HG02970 (cell line): ENCODE data around the gene TNS1.

Experiments used
- ATAC-seq: cut with Tn5 transposase; IDR thresholded peaks from one replicate; pipeline ENCODE4 v1.9.1; 2021; ENCODE audit warnings: mild to moderate bottlenecking, moderate library complexity, moderate number of reproducible peaks; ENCODE audit not compliant: unreplicated experiment, low FRiP score

The TNS1 gene

DNA sequence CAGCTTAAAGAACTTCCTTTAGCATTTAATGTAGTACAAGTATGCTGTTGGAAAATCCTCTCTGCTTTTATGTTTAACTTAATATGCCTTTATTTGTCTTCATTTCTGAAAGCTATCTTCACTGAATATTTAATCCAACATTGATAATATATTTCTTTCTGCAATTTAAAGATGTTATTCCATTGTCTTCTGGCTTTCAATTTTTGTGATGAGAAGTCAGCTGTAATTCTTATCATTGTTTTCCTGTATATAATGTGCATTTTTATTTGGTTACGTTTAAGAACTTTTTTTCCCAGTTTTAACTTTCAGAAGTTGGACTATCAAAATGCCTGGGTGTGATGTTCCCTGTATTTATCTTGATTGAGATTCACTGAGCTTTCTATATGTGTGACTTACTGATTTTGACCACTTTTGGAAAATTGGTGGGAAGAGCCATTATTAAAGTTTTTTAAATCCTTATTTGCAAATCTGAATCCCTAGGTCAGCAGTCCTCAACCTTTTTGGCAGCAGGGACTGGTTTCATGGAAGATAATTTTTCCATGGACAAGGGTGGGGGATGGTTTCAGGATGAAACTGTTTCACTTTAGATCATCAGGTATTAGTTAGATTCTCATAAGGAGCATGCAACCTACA lies 241.0 kb downstream of the TNS1 start:
- no peak for ATAC-seq

DNA sequence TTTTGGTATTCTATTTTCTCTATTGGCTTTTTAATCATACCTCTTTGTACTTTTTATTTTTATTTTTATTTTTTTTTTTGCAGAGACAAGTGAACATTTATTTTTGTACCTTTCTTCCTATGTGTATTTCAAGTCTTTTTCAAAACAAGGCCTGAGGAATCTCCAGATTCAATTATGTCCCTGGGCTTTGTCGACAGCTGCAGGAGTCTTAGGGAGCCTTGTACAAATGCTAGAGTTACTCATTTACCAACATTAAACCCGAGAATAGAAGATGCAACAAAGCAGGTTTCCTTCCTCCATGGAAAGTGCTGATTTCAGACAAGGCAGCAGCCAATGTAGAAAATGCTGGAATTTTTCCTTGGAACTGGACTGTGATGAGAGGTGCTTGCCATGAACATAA lies 242.8 kb downstream of the TNS1 start:
- no peak for ATAC-seq

DNA sequence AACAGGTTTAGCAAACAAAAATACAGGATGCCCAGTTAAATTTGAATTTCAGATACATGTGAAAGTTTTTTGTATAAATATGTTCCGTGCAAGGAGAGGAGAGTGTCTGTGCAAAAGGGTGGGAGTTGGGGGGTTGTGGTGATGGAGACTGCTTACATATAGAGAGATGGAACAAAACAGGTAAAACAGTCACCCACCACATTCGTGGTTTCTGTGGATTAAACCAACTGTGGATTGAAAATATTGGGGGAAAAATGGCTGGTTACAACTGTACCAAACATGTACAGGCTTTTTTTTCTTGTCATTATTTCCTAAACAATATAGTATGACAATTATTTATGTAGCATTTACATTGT lies 245.7 kb downstream of the TNS1 start:
- no peak for ATAC-seq

DNA sequence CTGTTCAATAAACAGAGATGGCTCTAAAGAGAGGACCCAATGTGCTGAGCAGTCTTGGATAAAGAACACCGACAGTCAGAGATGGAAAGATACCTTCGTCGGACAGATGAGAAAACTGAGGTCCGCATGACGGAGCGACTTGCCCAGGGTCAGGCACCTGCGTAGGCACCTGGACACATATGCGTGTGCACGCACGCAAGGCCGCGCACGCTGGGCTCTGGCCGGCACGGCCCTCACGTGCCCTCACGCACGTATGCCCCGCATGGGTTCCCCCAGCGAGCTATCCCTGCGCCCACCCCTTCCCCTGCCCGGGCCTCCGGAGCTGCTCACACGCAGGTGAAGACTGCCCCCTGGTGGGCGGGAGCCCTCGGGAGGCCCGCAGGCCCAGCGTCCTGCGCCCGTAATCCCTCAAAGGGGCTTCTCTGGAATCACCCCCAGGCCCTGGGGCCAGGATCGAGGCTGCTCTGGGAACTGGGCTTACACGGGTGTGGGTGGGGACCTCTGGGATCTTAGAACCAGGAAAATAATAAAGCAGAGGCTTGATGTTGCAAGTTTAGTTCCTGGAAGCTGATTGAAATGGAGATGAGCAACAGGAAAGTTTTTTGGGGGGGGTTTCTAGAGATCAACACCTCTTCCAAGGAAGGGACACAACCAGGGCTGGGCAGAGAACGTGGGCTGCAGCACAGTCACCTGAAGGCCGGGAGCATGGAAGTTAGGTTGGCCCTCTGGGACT lies 246.3 kb downstream of the TNS1 start:
- ATAC-seq = no peak

DNA sequence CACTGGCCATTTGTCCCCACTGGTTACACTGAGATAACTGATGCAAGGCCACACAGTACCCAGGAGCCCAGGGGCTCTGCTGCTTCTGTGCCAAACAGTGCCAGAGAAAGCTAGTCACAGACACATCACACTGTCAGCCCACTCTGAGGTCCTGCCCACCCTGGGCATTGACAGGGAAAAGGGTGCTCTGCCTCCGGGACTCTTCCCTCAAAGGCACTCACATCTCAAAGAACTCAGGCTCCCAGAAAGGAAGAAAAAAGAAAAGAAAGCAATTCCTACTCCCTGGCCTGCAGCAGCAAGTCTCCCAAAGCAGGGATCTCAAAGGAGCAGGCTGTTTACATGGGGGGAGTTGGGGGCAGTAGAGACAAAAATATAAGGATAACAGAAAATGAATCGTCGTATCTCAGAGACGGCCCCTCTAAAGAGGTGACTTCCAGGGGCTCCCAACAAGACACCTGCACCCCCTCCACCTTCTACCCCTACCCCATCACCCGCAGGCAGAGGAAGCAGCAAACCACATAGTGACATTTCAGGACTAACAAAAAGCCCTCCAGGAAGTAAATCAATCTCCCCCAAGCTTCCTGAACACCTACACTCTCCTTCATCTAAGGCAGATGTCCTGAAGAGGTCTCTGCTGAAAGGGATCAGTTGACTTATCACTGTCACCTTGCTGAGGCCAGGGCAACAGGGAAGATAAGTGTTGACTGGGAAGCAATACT lies 247.6 kb downstream of the TNS1 start:
- ATAC-seq = no peak

DNA sequence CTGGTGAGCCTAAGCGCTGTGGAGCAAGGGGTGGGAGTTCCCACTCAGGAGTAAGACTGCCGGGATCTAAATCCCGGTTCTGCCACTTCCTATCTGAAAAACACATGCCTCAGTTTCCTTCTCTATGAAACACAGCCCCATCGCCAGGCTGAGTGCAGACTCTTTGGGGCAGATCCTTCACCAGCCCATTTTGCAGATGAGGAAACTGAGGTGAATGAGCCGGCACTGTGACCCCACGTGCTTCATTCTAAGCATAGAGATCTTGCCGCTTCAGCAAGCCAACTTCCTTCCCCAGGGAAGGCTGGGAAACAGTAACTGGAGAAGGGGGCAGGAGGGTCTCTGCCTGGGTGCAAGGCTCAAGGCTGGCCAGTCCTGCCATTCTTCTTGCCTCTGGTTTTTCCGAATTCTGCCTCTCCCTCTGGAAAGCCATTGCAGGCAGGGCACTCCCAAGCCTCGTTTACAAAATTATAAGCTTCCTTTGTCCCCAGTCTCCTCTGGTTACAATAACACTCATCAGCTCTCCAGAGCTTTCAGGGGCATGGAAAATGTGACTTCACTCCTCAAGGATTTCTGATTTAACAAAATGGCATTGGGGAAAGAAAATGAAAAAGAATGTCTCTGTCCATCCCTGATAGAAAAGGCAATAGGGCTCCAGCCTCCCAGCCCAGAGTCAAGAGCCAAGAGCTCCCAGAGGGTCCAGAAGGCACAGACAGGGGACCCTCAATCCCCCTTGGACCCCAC lies 249.2 kb downstream of the TNS1 start:
- no peak for ATAC-seq

DNA sequence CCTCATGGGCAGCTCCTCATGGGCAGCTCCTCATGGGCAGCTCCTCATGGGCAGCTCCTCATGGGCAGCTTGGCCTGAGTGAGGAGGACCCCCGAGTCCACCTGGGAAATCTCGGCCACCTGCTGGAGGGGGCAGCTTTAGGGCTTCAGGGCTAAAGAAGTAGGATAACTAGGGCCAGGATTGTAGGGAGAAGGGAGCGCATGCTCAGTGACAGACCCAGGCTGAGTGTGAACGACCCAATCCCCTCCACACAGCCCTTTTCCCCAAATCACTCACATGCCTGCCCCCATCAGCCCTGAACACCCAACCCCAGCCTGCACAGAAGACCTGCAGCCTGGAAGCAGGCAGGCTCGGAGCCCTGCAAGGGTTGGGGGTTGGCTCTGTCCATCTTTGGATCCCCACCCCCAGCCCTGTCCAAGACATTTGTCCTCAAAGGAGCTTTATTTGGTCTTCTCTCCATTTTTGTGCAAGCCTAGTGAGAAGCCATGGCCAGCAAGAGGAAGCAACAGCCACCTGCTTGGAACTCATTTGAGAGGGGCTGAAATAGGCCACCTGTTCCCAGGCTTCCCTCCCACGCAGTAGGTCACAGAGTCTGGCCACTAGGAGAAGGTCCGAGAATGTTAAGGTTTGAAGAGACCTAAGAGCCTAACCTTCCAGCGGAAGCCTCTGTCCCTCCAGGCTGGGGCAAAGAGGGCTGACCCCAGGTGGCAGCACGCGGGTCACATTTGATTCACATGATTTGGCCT lies 249.9 kb downstream of the TNS1 start:
- no peak for ATAC-seq

DNA sequence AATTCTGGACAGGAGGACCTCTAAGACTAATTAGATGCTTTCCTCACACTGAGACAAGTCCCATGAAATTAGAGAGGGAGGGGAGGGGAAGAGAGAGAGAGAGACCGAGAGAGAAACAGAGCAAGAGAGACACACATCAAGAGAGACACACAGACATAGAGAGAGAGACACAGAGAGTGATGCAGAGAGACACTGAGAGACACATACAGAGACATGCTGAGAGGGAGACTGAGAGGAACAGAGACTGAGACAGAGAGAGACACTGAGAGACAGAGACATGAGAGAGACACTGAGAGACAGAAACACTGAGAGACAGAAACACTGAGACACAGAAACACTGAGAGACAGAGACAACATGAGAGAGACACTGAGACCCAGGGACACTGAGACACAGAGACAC lies 250.8 kb downstream of the TNS1 start:
- no peak for ATAC-seq

DNA sequence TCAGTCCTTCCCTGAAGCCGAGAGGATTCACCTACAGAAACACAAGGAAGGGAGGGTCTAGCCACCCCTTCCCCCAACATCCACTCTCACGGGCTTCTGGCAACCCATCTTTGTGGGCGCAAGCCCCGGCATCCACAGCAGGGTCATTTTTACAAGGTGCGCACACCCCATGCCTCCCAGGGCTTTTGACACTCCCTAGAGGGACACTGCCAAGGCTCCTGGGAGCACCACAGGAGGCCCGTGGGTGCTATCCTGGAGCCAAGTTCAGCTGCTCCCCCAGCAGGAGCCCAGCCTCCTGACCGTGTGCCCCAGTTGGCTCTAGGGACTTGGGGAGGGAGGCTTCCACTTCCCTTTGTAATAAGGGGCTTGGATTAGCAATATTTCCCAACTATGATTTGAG lies 251.6 kb downstream of the TNS1 start:
- ATAC-seq = no peak
